Activated CD4-positive, alpha-beta T cell treated with anti-CD3 and anti-CD28 coated beads, Interleukin-10, Interleukin-2, amounts not matched to agents 100 ng/mL and 50 ng/mL, durations not matched to agents 16 hours and 8 hours (primary cell): ENCODE measurements around the gene GRIK4.

ENCODE experiments used
- DNase-seq: peaks from one replicate; pipeline ENCODE4 v3.0.0-alpha.2; 2020

Gene GRIK4

GRCh38 chr11:120511820-120512738 is 531 bp downstream of the GRIK4 start:
- DNase-seq: no peak

- DNase-seq: no peak
Measured at GRCh38 chr11:120512739-120513435, 1.3 kb downstream of the GRIK4 start.

GRCh38 chr11:120513436-120514315 is 2.1 kb downstream of the GRIK4 start:
- no peak for DNase-seq

- no peak for DNase-seq
Measured at GRCh38 chr11:120514541-120515121, 3.1 kb downstream of the GRIK4 start.

GRCh38 chr11:120515186-120515723 is 3.7 kb downstream of the GRIK4 start:
- no peak for DNase-seq

- no peak for DNase-seq
Measured at GRCh38 chr11:120516461-120517389, 5.2 kb downstream of the GRIK4 start.

- no peak for DNase-seq
Measured at GRCh38 chr11:120517390-120517761, 5.8 kb downstream of the GRIK4 start.

- no peak for DNase-seq
Measured at GRCh38 chr11:120517801-120518291, 6.3 kb downstream of the GRIK4 start.

GRCh38 chr11:120518356-120518755 is 6.8 kb downstream of the GRIK4 start:
- DNase-seq: no peak

GRCh38 chr11:120519474-120519873 is 7.9 kb downstream of the GRIK4 start:
- DNase-seq: no peak

- no peak for DNase-seq
Measured at GRCh38 chr11:120520091-120520822, 8.7 kb downstream of the GRIK4 start.

- DNase-seq: no peak
Measured at GRCh38 chr11:120521176-120521575, 9.6 kb downstream of the GRIK4 start.

GRCh38 chr11:120522021-120522420 is 10.5 kb downstream of the GRIK4 start:
- DNase-seq: no peak

- DNase-seq: no peak
Measured at GRCh38 chr11:120522736-120523135, 11.2 kb downstream of the GRIK4 start.

GRCh38 chr11:120523196-120523595 is 11.6 kb downstream of the GRIK4 start:
- no peak for DNase-seq

GRCh38 chr11:120524536-120525085 is 13.1 kb downstream of the GRIK4 start:
- no peak for DNase-seq

- DNase-seq: no peak
Measured at GRCh38 chr11:120525261-120526171, 14.0 kb downstream of the GRIK4 start.

- DNase-seq: no peak
Measured at GRCh38 chr11:120526241-120526640, 14.7 kb downstream of the GRIK4 start.
